Keratinocyte (primary cell): ENCODE results near the gene RPAIN.

Experiments
- CTCF ChIP-seq, 3 experiments: IDR thresholded peaks in 1 of 3; conservative IDR thresholded peaks in 1 of 3; optimal IDR thresholded peaks in 1 of 3; 2 replicates in 2 of 3; 3 replicates in 1 of 3; pipeline versions ENCODE3 to v1.5.1; 2011; ENCODE audit warnings: low read length in 3 of 3, mild to moderate bottlenecking in 3 of 3, moderate library complexity in 2 of 3, control low read depth in 1 of 3, inconsistent platforms in 1 of 3; ENCODE audit not compliant: insufficient read depth in 2 of 3; ENCODE audit errors: extremely low read depth in 1 of 3
- EZH2 ChIP-seq: IDR thresholded peaks from one replicate; pipeline ENCODE4 v1.6.1; 2012; ENCODE audit warnings: inconsistent platforms, mild to moderate bottlenecking, low read length, moderate library complexity

DNA sequence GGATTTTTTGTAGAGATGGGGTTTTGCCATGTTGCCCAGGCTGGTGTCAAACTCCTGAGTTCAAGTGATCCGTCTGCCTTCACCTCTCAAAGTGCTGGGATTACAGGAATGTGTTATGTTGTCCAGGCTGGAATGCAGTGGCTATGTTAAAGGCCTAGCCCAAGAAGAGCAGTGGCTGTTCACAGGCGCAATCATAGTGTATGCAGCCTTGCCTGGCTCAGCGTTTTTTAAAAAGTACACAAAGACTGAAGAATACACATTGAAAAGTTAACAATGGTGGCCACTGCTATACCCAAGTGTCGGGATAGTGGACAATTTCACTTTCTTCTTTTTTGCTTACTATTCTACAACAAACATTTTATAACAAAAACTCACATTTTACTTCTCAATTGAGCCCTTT, 59.0 kb downstream of the RPAIN start:
- TF ChIP-seq CTCF (optimal IDR thresholded peaks at IDR 0.05 in 1 of 3, IDR thresholded peaks at IDR 0.05 in 1 of 3, conservative IDR thresholded peaks at IDR 0.05 in 1 of 3; ENCODE audit: extremely low read depth in 1 of 3, insufficient read depth in 2 of 3, low read length in 3 of 3) (no peak), EZH2 (no peak)
